ENCODE data around the gene DDX31.

Gene DDX31

DNA sequence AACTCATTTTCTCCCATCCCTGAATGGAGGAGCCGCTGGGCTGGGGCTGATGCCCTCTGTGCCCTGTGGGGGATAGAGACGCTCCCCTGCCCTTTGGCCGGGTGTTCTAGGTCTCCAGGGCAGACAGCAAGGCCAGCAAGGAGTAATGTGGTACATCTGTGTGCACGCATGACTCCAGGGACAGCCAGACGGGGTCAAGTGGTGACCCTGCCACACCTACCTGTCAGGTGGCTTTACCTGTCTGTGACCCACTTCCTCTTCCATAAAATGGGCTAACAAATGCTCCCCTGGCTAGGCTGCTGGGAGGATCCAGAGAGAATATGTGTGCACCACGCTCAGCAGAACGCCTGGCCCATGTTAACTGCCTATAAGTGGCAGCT, 122.7 kb downstream of the DDX31 start:
- DNase-seq (ENCODE audit: low spot score), result no peak

DNA sequence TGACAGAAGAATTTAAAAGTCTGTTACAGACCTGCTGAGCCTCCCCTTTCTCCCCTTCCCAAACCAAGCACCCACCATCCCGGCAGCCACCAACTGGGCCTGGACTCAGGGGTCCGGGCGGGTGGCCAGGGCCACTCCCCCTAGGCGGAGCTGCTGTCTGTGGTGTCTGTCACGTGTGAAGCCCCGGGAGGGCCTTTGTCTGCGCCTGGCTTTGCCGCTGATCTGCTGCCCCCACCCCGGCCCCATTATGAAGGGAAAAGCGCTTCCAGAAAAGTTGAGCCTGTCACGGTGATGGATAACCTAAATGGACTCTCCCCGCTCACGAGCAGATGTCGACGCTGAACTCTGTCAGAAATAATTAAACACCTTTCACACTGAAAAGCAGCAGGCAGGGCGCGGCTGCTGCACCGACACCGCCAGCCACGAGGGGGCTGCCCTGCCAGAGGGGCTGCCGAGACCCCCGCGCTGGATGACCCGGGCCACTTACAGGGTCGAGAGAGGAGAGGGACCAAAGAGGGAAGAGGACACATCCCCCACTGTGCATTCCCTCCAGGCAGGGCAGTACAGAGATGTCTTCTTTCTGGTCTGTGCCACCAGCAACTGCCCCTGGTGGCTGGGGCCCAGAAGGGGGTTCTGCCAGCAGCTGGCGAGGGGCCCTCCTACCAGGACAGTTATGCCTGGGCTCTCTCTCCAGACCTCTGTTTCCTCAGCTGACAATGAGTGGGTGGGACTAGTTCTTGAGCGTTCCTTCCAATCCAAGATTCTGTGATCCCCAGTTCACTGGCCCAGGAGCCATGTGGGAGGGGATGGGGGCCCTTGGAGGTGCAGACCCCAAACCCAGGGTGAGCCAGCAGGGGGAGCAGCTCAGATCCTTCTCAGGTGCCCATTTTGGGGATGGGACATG, 123.4 kb downstream of the DDX31 start:
- DNase-seq (ENCODE audit: low spot score), result peak; percentile 50

DNA sequence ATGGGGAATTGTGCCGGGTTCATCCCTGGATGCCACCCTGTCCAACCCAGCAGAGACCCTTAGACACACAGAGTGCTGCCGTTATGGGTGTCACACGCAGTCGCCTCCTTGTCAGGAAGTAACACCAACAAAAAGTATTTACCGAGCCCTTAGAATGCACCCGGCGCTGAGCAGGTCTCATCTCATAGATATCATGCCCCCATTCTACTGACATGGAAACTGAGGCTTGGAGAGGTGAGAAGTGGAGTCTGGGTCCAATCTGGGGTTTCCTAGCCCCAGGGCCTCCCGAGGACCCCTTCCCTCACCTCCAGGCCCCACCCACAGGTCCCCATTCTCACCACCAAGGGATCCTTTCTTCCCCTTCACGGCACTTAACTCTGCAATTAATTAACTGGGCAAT, 124.2 kb downstream of the DDX31 start:
- DNase-seq (ENCODE audit: low spot score), result no peak

DNA sequence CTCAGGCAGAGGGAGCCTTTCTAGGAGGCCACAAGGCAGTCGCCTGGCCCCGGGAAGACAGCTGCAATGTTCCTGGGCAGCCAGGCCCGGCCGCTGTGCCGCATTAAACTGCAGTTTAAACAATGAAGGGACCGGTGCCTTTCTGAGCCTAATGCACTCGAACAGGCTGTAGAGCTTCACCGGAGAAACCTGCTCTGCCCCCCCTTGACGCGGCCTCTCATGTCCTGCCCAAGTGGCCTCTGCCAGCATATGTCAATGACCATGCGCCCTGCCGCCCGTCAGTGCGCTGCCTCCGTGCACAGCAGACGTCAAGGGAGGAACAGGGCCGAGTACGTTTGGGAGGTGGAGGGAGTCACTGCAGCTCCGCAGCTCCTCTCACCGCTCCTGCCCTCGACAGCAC, 125.8 kb downstream of the DDX31 start:
- DNase-seq (ENCODE audit: low spot score), result no peak

DNA sequence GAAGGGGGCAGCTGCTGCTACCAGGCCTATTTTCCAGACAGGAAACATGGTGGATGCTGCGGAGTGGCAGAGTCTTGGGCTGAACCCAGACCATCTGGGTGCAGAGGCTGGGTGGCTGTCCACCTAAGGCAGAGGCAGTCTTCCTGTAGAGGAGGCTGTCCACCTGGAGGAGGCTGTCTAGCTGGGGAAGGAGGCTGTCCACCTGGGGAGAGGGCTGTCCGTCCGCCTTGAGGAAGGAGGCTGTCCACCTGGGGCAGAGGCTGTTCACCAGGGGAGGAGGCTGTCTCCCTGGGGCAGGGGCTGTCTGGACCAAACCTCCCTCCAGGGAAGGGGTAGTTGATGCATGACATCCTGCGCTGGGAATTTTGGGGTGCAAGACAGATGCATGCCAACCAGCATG, 126.5 kb downstream of the DDX31 start:
- no peak for DNase-seq (ENCODE audit: low spot score)

Data from AG20443 (cell line).